ENCODE data around the gene CLSTN2. TPM values are rescaled to one million over a fixed set of nuclear protein-coding genes. Genes with fewer than 3 reads are reported as not detected.

CLSTN2 gene
- total RNA-seq, 1 donor from 2014 or later = 16.0 TPM

GRCh38 chr3:140505876-140506275 is 570.9 kb downstream of the CLSTN2 start:
- no peak for TF ChIP-seq POLR2AphosphoS5 (IDR thresholded peaks at IDR 0.05; ENCODE audit: insufficient read depth in 1 of 2, low read depth in 1 of 2)
- no peak for TF ChIP-seq POLR2A (IDR thresholded peaks at IDR 0.05)
- TF ChIP-seq, protein P1, sequence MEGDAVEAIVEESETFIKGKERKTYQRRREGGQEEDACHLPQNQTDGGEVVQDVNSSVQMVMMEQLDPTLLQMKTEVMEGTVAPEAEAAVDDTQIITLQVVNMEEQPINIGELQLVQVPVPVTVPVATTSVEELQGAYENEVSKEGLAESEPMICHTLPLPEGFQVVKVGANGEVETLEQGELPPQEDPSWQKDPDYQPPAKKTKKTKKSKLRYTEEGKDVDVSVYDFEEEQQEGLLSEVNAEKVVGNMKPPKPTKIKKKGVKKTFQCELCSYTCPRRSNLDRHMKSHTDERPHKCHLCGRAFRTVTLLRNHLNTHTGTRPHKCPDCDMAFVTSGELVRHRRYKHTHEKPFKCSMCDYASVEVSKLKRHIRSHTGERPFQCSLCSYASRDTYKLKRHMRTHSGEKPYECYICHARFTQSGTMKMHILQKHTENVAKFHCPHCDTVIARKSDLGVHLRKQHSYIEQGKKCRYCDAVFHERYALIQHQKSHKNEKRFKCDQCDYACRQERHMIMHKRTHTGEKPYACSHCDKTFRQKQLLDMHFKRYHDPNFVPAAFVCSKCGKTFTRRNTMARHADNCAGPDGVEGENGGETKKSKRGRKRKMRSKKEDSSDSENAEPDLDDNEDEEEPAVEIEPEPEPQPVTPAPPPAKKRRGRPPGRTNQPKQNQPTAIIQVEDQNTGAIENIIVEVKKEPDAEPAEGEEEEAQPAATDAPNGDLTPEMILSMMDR (IDR thresholded peaks at IDR 0.05) = no peak
- no peak overlapping the region for H3K4me3 ChIP-seq
- no peaks in the 10 kb centered on the region for H3K9me3 ChIP-seq
- H3K27ac ChIP-seq = no peak overlapping the region
- H3K4me1 ChIP-seq = no peaks in the 10 kb centered on the region
- no peaks in the 10 kb centered on the region for H3K36me3 ChIP-seq
- no peak for DNase-seq (ENCODE audit: extremely low spot score in 2 of 2)
- intact Hi-C loops (cut with DNase I) = no loop called here
- H3K27me3 ChIP-seq = no peaks in the 10 kb centered on the region

GRCh38 chr3:140508550-140508949 is 573.6 kb downstream of the CLSTN2 start:
- no peaks in the 10 kb centered on the region for H3K9me3 ChIP-seq
- no peak overlapping the region for H3K27ac ChIP-seq
- intact Hi-C loops (cut with DNase I) = no loop called here
- no peaks in the 10 kb centered on the region for H3K27me3 ChIP-seq
- H3K36me3 ChIP-seq = no peaks in the 10 kb centered on the region
- no peak for DNase-seq (ENCODE audit: extremely low spot score in 2 of 2)
- H3K4me3 ChIP-seq = no peak overlapping the region
- TF ChIP-seq POLR2A (IDR thresholded peaks at IDR 0.05) (no peak), POLR2AphosphoS5 (IDR thresholded peaks at IDR 0.05; ENCODE audit: insufficient read depth in 1 of 2, low read depth in 1 of 2) (no peak)
- TF ChIP-seq, protein P1 (IDR thresholded peaks at IDR 0.05) = no peak
- no peaks in the 10 kb centered on the region for H3K4me1 ChIP-seq

GRCh38 chr3:140509534-140509933 is 574.5 kb downstream of the CLSTN2 start:
- intact Hi-C loops (cut with DNase I) = no loop called here
- H3K27me3 ChIP-seq = no peaks in the 10 kb centered on the region
- no peaks in the 10 kb centered on the region for H3K9me3 ChIP-seq
- no peak for DNase-seq (ENCODE audit: extremely low spot score in 2 of 2)
- no peaks in the 10 kb centered on the region for H3K4me1 ChIP-seq
- no peak for TF ChIP-seq POLR2AphosphoS5 (IDR thresholded peaks at IDR 0.05; ENCODE audit: insufficient read depth in 1 of 2, low read depth in 1 of 2)
- TF ChIP-seq, protein P1 (IDR thresholded peaks at IDR 0.05) = no peak
- H3K27ac ChIP-seq = no peak overlapping the region
- H3K4me3 ChIP-seq = no peak overlapping the region
- H3K36me3 ChIP-seq = no peaks in the 10 kb centered on the region

- no peak overlapping the region for H3K4me3 ChIP-seq
- DNase-seq (ENCODE audit: extremely low spot score in 2 of 2) = no peak
- intact Hi-C loops (cut with DNase I) = no loop called here
- no peaks in the 10 kb centered on the region for H3K27me3 ChIP-seq
- TF ChIP-seq POLR2AphosphoS5 (IDR thresholded peaks at IDR 0.05; ENCODE audit: insufficient read depth in 1 of 2, low read depth in 1 of 2) = no peak
- TF ChIP-seq, protein P1 (IDR thresholded peaks at IDR 0.05) = no peak
- TF ChIP-seq POLR2A (IDR thresholded peaks at IDR 0.05) = no peak
- H3K4me1 ChIP-seq = no peaks in the 10 kb centered on the region
- H3K36me3 ChIP-seq = no peaks in the 10 kb centered on the region
- H3K27ac ChIP-seq = no peak overlapping the region
- H3K9me3 ChIP-seq = no peaks in the 10 kb centered on the region
These were observed 575.4 kb downstream of the CLSTN2 start for GRCh38 chr3:140510303-140510861.

DNA sequence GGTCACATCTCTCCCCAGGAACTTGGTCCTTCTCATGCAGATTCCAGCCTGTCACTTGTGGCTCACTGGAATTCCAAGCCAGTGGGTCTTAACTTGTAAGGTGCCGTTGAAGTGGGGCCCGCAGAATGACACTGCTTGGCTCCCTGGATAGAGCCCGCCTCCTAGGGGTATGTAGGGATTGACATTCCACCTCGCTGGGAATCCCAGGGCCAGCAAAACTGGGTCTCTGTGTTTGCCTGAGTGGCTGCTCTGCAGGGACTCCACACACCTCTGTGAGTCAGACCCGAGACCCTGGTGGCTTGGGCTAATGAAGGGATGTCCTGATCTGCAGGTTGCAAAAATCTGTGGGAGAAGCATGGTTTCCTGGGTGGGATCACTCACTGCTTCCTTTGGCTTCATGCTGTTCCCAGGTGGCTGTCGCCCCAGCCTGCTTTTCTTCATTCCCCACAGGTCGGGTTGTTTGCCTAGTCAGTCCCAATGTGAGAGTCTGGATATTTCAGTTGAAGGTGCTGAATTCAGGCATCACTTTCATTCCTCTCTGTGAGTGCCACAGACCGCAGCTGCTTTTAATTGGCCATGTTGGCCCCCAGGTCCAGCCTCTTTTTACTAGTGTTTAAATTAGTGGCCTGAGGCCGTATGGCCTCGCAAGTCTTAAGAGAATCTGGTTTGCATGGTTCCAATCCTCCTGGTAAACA is 586.9 kb downstream of the CLSTN2 start:
- Histone ChIP-seq H3K4me1 (no peaks in the 10 kb centered on the region), H3K27me3 (no peaks in the 10 kb centered on the region), H3K4me3 (no peak overlapping the region), H3K36me3 (no peaks in the 10 kb centered on the region), H3K27ac (no peak overlapping the region), H3K9me3 (no peaks in the 10 kb centered on the region)
- intact Hi-C loops (cut with DNase I) = no loop called here
- no peak for DNase-seq (ENCODE audit: extremely low spot score in 2 of 2)
- TF ChIP-seq POLR2AphosphoS5 (IDR thresholded peaks at IDR 0.05; ENCODE audit: insufficient read depth in 1 of 2, low read depth in 1 of 2) (no peak), POLR2A (IDR thresholded peaks at IDR 0.05) (no peak)
- TF ChIP-seq, protein P1 (IDR thresholded peaks at IDR 0.05) = no peak

All from vagina (tissue), 2 donors.